Measurements from ENCODE around the gene FSTL4. TPM values are rescaled to one million over a fixed set of nuclear protein-coding genes. Genes with fewer than 3 reads are reported as not detected.

The FSTL4 gene
- total and polyA plus RNA-seq, 2 experiments from 2014 or later = 1.4 to 2.8 TPM

DNA sequence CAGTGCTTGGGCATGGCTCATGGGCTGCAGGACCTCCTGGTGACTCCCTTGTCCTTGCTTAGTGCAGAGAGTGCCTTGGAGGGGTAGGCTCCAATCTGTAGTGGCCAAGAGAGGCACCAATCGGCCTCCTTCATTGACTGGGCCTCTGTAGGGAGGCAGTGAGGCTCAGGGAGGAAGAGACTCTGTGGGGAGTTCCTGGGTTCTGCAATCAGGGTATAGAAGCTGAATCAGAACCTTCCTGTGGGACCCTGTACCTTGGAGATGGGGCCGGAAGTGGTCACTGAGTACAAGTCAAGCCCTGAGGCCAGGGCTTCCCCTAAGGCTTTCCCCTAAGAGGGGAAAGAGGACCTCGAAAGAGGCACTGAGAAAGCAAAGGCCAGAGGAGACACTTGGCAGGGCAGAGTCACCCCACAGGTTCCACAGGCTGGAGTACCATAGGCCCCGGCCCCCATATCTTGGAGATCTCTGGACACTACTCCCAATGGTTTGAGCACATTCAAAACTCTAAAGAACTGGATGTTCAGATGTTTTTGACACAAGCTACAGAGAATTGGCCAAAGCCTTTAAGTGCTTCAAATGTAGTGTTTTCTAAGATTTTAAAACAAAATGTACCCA, 370.0 kb downstream of the FSTL4 start:
- Mint-ChIP-seq H3K9me3 (peaks cover 11% of the 10 kb centered on the region; the same call in 1 of the 3 replicates), H3K27me3 (ENCODE audit: insufficient read depth, low read depth, poor library complexity) (peaks cover 4% of the 10 kb centered on the region), H3K36me3 (ENCODE audit: low read depth) (no peaks in the 10 kb centered on the region), H3K4me1 (no peaks in the 10 kb centered on the region; the same call in 2 of the 3 replicates), H3K4me3 (no peak overlapping the region), H3K27ac (no peak overlapping the region)
- Histone ChIP-seq H3K27me3 (ENCODE audit: insufficient read depth) (no peaks in the 10 kb centered on the region), H3K4me3 (no peak overlapping the region), H3F3A (replicated peaks; ENCODE audit: low read depth) (no peaks in the 10 kb centered on the region), H4K20me1 (replicated peaks; ENCODE audit: insufficient read depth) (no peaks in the 10 kb centered on the region), H3K27ac (ENCODE audit: low read depth) (no peak overlapping the region), H2AFZ (no peak overlapping the region), H3K9me2 (ENCODE audit: insufficient read depth) (no peaks in the 10 kb centered on the region), H3K4me2 (no peak overlapping the region), H3K79me2 (replicated peaks; ENCODE audit: insufficient read depth) (no peaks in the 10 kb centered on the region), H3K36me3 (ENCODE audit: insufficient read depth) (no peaks in the 10 kb centered on the region), H3K4me1 (ENCODE audit: insufficient read depth) (no peaks in the 10 kb centered on the region)
- ATAC-seq (no peak), DNase-seq (ENCODE audit: low spot score) (no peak)
- no peak for TF ChIP-seq ETS1 (IDR thresholded peaks at IDR 0.05)
- TF ChIP-seq ZNF462 (CRISPR knock-in tag; IDR thresholded peaks at IDR 0.05) = no peak
- no peak for TF ChIP-seq JUNB (IDR thresholded peaks at IDR 0.05; ENCODE audit: unreplicated experiment)
